Limb (tissue), 2 donors: Measurements from ENCODE around the gene P4HB.

Experiments used
- DNase-seq, 2 donors: peaks; one replicate each; pipeline ENCODE4 v3.0.0-alpha.2; 2016; ENCODE audit errors: extremely low spot score in 2 of 2

P4HB gene

DNA sequence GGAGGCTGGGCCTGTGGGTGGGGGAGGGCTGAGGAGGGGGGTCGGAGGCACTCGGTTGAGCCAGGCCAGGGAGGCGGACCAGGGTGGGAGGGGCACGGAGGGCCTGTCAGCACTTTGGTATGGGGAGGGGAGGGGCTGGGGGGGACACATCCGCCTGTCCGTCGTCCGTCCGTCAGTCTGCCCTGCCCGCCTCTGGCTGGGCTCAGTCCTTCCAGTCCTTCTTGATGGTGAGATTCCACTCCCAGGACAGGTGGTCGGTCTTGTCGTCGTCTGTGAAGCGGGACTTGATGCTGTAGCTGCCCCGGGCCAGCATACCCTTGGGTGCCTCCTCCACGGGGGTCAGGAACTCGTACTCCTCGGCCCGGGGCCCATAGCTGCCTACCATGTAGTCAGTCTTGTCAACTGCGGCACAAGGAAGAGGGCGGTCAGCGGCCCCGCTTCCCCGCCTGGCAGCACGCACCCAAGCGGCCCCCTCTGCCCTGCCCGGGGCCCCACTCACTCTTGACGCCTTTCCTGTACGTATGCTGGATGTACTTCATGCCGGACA is 8.4 kb upstream of the P4HB start:
- DNase-seq, result peak in 1 of 2 donors; percentile 61

GRCh38 chr17:81867991-81868673 is 7.8 kb upstream of the P4HB start:
- DNase-seq, result no peak

DNA sequence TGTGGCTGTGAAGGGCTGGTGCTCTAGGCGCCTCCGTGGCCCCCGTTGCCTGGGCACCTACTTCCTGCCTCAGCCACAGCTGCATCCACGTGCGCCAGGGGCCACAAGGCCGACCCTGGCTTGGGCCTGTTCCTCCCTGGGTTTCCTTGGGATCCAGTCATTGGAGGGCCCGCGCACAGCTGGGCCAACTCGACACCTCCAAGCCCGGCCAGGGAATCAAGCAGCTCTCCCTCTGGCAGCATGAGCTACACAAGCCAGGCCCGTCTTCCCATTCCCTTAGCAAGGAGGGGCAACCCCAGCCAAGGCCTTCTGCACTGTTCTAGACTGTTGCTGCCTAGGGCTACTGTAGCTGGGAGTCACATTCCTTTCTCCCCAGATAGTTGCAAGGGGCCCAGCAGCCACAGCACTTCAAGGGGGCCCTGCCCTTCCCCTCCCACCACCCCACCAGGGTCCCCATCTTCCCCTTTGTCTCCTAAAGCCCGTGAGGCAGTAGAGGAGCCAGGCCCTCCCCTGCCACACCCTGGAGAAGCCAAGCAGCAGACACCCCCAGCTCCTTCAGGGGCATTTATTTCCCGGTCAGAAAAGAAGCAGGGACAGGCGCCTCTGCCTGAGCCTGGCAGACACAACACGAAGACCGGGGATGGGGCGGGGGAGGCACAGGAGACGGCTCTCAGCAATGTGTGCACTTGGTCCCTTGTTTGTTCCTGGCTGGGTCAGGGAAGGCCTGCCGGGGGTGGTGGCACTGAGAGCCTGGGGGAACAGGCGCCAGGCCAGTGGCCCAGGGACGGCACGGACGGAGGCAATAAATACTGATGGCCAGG is 7.0 kb upstream of the P4HB start:
- no peak for DNase-seq

- no peak for DNase-seq
Measured at GRCh38 chr17:81866440-81867169, 6.3 kb upstream of the P4HB start.

DNA sequence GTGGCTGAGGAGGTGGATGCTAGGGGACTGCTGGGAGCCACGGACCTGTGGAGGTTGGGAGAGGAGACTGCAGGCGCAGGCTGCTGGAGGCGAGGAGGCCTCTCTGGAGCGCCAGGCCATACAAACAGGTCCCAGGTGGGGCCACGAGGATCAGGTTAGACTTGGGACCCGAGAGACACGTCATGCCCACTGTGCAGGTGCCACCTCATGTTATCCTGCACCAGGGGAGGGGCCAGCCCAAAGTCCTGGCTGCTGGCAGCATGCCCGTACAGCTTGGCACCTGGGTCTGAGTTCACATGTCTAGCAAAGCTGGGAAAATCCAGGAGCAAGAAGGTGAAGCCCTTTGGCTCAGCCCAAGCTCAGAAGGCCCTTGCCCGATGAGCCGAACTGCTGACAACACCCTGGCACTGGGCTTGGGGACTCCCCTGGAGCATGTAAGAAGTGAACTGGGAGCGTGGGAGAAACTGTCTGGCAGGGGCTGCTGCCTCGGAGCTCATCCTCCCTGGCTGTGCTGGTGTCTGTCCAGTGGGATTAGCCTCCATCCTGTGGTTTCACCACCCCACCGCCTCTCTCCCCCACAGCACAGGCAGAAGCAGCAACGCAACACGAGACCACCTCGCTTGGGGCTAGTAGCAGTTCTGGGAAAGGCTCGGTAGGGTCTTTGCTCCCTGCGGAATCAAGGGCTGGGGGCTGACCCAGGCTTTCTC is 5.6 kb upstream of the P4HB start:
- DNase-seq, result peak in 1 of 2 donors; percentile 51

DNA sequence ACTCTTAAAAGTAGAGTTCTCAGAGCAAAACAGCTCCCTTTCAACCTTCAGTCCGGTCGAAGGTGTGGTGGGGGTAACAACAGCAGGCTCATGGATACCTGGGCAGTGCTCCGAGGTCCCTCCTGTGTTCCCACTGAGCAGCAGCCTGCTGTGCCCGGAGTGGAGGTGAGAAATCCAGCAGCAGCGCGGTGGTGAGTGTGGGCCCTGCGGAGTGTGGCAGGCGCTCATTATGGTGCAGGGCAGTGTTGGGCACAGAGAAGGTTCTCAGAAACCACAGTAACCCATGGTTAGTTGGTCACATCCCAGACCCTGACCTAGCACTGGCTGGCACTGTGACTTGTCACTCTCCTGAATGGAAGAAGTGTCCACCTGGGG is 5.0 kb upstream of the P4HB start:
- DNase-seq, result no peak

DNA sequence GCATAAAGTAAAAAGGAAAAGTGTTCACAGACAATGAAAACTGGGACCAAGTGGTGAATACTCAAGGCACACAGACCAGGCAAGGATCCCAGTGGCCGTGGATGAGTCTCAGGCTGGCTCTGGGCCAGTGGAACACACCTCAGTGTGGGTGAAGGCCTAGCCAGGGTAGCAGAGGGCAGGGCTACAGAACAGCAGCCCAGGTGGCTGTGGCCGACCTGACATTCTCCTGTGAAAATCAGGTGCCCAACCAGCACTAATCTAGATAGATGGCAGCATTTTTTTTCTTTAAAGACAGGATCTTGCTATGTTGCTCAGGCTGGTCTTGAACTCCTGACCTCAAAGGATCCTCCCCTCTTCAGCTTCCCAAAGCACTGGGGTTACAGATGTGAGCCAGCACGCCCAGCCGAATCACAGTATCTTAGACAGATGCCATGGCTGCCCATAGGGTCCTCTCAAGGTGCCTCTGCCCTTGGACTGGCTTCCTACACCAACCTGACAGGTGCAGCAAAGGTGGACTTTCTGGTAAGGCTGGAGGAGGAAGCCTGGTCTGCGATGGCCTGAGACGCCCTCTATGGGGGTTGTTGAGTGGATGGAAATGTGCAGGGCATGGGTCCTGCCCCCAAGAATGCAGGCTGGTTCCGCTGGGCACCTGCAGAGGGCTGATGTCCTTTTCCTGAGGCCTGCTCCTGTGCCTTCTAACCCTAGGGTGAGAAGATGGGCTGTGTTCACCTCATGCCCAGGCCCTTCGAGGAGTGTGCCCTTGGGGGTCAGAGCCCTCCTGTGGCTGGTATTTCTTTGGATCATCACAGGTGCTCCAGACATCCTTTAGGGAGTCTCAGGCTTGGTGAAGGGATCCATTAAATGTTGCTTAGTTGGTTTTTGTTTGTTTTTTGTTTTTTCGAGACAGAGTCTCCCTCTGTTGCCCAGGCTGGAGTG is 3.8 kb upstream of the P4HB start:
- no peak for DNase-seq

DNA sequence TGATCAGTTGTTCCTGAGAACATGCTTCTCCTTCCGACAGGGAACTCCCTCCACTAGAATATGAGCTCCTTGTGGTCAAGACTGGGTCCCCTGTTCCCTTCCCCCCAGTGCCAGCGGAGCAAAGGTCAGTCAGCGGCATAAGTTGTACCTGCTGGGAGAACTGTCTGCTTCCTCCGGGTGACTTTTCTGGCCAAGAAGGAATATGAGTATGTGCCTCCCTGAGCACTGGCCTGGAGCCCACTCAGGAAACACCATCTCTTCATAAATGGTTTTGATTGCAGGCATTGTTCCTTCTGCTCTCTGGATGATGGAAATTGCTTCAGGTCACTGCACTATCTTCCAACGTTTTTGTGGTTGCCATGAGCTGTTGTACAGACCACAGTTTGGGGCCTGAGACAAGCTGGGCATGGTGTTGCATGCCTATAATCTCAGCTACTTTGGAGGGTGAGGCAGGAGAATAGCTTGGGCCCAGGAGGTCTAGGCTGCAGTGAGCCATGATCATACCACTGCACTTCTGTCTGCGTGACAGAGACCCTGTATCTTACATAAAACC is 2.9 kb upstream of the P4HB start:
- no peak for DNase-seq

DNA sequence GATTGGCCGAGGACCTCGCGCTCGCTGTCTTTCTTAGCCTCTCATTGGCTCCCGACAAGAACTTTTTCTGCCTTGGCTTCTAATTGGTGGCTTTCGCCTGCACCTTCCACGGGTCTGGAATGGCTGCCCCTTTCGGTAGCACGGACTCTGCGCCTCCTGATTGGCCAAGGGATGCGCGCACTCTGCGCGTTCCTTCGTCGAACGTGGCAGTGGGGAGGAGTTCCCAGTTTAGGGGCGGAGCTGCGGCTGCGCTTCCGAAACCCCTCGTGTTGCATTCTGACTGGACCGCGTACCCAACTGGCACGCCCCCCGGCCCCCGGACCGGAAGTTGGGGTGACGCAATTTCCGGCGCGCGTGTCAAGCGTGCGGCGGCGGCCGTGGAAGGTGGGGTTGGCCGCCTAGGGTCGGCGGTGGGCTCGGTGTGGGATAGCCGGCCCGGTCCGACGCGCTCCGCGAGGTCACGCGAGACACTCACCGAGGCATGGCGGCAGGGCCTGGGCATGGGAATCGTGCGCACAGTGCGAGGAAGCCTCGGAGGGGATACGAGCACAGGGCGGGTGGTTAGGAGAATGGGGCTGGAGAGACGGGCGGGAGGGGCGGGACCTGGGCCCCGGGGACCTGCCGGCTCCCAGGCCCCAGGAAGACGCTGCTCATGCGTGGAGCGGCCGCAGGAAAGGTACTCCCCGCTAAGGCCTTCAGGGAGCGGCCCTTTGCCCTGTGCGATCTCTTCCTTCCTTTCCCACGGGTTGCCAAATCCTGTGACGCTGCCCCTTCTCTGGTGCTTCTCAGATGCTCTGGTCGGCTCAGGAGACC is 627 bp upstream of the P4HB start:
- DNase-seq, result peak; percentile 100

- no peak for DNase-seq
Measured at GRCh38 chr17:81858967-81859905, 1.1 kb downstream of the P4HB start.

- no peak for DNase-seq
Measured at GRCh38 chr17:81858170-81858966, 2.0 kb downstream of the P4HB start.

GRCh38 chr17:81854974-81855774 is 5.2 kb downstream of the P4HB start:
- DNase-seq, result no peak

DNA sequence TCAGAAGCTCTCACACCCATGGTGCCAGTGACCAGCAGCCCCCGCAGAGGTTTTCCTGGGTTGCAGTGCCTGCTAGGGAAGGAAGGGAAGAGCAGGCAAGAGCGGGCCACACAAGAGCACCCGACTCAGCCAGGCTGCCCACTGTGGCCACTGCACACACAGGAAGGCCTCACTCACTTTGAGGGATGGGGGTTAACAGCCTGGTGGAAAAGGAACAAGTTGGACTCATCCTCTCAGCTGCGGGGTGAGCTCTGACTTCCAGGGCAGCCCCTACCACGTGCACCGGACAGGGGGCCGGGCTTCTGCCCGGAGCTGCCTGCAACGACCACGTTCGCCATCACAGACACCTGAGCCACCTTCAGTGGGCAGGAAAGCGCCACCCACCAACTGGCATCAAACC is 8.1 kb downstream of the P4HB start:
- no peak for DNase-seq

GRCh38 chr17:81851423-81851822 is 8.9 kb downstream of the P4HB start:
- DNase-seq, result no peak

GRCh38 chr17:81849457-81849856 is 10.9 kb downstream of the P4HB start:
- no peak for DNase-seq
